HEK293 (cell line): ENCODE results near the gene GOPC.
"Not testable (repeated sequence)": the region's sequence is repeated elsewhere in the genome, so short reads cannot be mapped to it uniquely, and the experiment has no call there.

Experiments
- CTCF ChIA-PET: fragments of 350-600 bp; formaldehyde crosslinking; extraction: SDS; loops from one replicate; lab custom pipeline; 2021; ENCODE audit warnings: antibody characterized with exemption; lab: Yijun Ruan, JAX
- POLR2A ChIA-PET: fragments of 300-600 bp; formaldehyde crosslinking; extraction: SDS; loops from one replicate; lab custom pipeline; 2020; ENCODE audit warnings: antibody characterized with exemption, inconsistent platforms; lab: Yijun Ruan, JAX
- H3K27ac ChIP-seq: fragments of 200-500 bp; sonication (Bioruptor generic); 2 replicates; pipeline ENCODE4 v1.5.1; 2014; ENCODE audit warnings: low read depth, low read length, control low read depth, inconsistent platforms; ENCODE audit errors: extremely low read depth
- H3K36me3 ChIP-seq, 2 experiments: fragments of 200-500 bp in 1 of 2; sonication (Bioruptor generic) in 1 of 2; 1 replicate in 1 of 2; 2 replicates in 1 of 2; pipeline ENCODE4 v1.5.1; 2014 to 2017; ENCODE audit warnings: inconsistent platforms in 2 of 2, low read length in 2 of 2; ENCODE audit not compliant: control insufficient read depth in 2 of 2, insufficient read depth in 1 of 2
- H3K4me1 ChIP-seq: fragments of 200-500 bp; sonication (Bioruptor generic); 2 replicates; pipeline ENCODE4 v1.5.1; 2014; ENCODE audit warnings: mild to moderate bottlenecking, low read length, inconsistent platforms; ENCODE audit not compliant: control insufficient read depth, insufficient read depth
- H3K4me3 ChIP-seq: 2 replicates; pipeline ENCODE4 v1.5.1; 2011; ENCODE audit warnings: low read depth, mild to moderate bottlenecking, control low read depth, low read length, moderate library complexity
- H3K9me3 ChIP-seq: fragments of 200-500 bp; sonication (Bioruptor generic); 2 replicates; pipeline ENCODE4 v1.5.1; 2014; ENCODE audit warnings: low read depth, low read length, inconsistent platforms; ENCODE audit not compliant: control insufficient read depth, insufficient read depth
- HOXA7 ChIP-seq: sonication (generic); formaldehyde crosslinking; IDR thresholded peaks from 2 replicates; pipeline ENCODE4 v1.8.1; 2022; ENCODE audit warnings: missing genetic modification reagents, borderline replicate concordance
- HOXC10 ChIP-seq: sonication (generic); formaldehyde crosslinking; IDR thresholded peaks from 2 replicates; pipeline ENCODE4 v1.8.1; 2023; ENCODE audit warnings: mild to moderate bottlenecking, missing genetic modification reagents
- KLF9 ChIP-seq: fragments of 450-650 bp; formaldehyde crosslinking; IDR thresholded peaks from 2 replicates; pipeline ENCODE4 v1.5.1; 2016; ENCODE audit warnings: missing biosample characterization, missing genetic modification characterization, low read depth
- PRDM6 ChIP-seq: fragments of 450-650 bp; formaldehyde crosslinking; IDR thresholded peaks from 2 replicates; pipeline ENCODE4 v1.5.1; 2017; ENCODE audit warnings: missing biosample characterization, missing genetic modification characterization
- SETDB1 ChIP-seq: IDR thresholded peaks from one replicate; pipeline ENCODE4 v1.6.1; 2017; ENCODE audit warnings: mild to moderate bottlenecking, low read length, moderate library complexity, mixed read lengths; ENCODE audit not compliant: insufficient read length
- YY1 ChIP-seq: fragments of 450-650 bp; formaldehyde crosslinking; IDR thresholded peaks from 2 replicates; pipeline ENCODE4 v1.5.1; 2018; ENCODE audit warnings: missing biosample characterization, missing genetic modification characterization
- YY2 ChIP-seq: fragments of 450-650 bp; formaldehyde crosslinking; IDR thresholded peaks from 2 replicates; pipeline ENCODE4 v1.5.1; 2016; ENCODE audit warnings: missing biosample characterization, missing genetic modification characterization
- ZBTB49 ChIP-seq: fragments of 450-650 bp; formaldehyde crosslinking; IDR thresholded peaks from 2 replicates; pipeline ENCODE4 v1.5.1; 2016; ENCODE audit warnings: missing biosample characterization, missing genetic modification characterization, low read depth
- ZEB2 ChIP-seq: fragments of 450-650 bp; formaldehyde crosslinking; IDR thresholded peaks from 2 replicates; pipeline ENCODE4 v1.5.1; 2016; ENCODE audit warnings: missing biosample characterization, missing genetic modification characterization
- ZNF138 ChIP-seq: fragments of 450-650 bp; formaldehyde crosslinking; IDR thresholded peaks from 2 replicates; pipeline ENCODE4 v1.5.1; 2016; ENCODE audit warnings: missing biosample characterization, missing genetic modification characterization, borderline replicate concordance
- ZNF311 ChIP-seq: fragments of 450-650 bp; formaldehyde crosslinking; IDR thresholded peaks from 2 replicates; pipeline ENCODE4 v1.5.1; 2017; ENCODE audit warnings: missing biosample characterization, missing genetic modification characterization, borderline replicate concordance
- ZNF341 ChIP-seq: fragments of 450-650 bp; formaldehyde crosslinking; IDR thresholded peaks from 2 replicates; pipeline ENCODE4; 2016; ENCODE audit warnings: low read depth, missing biosample characterization, missing genetic modification characterization
- ZNF416 ChIP-seq: fragments of 450-650 bp; formaldehyde crosslinking; IDR thresholded peaks from 2 replicates; pipeline ENCODE4 v1.5.1; 2016; ENCODE audit warnings: missing biosample characterization, missing genetic modification characterization
- ZNF426 ChIP-seq: fragments of 450-650 bp; formaldehyde crosslinking; IDR thresholded peaks from 2 replicates; pipeline ENCODE4 v1.5.1; 2017; ENCODE audit warnings: missing biosample characterization, missing genetic modification characterization, mild to moderate bottlenecking, inconsistent platforms, moderate library complexity
- ZNF521 ChIP-seq: fragments of 450-650 bp; formaldehyde crosslinking; IDR thresholded peaks from 2 replicates; pipeline ENCODE4 v1.5.1; 2017; ENCODE audit warnings: missing biosample characterization, mild to moderate bottlenecking, missing genetic modification characterization
- ZNF624 ChIP-seq: fragments of 450-650 bp; formaldehyde crosslinking; IDR thresholded peaks from 2 replicates; pipeline ENCODE4 v1.5.1; 2017; ENCODE audit warnings: missing biosample characterization, missing genetic modification characterization
- ZNF645 ChIP-seq: fragments of 450-650 bp; formaldehyde crosslinking; IDR thresholded peaks from 2 replicates; pipeline ENCODE4; 2016; ENCODE audit warnings: missing biosample characterization, missing genetic modification characterization
- ZNF837 ChIP-seq: fragments of 450-650 bp; formaldehyde crosslinking; IDR thresholded peaks from 2 replicates; pipeline ENCODE4 v1.5.1; 2016; ENCODE audit warnings: missing biosample characterization, missing genetic modification characterization
- ZSCAN5A ChIP-seq: fragments of 450-650 bp; formaldehyde crosslinking; IDR thresholded peaks from 2 replicates; pipeline ENCODE4 v1.5.1; 2016; ENCODE audit warnings: missing biosample characterization, missing genetic modification characterization

GOPC gene

GRCh38 chr6:117517995-117518394, 84.3 kb downstream of the GOPC start:
- CTCF ChIA-PET, H3K36me3 ChIP-seq, H3K4me1 ChIP-seq, H3K27ac ChIP-seq, H3K4me3 ChIP-seq, POLR2A ChIA-PET, H3K9me3 ChIP-seq: not testable (repeated sequence)

- no peak for TF ChIP-seq KLF9
- TF ChIP-seq ZSCAN5A (tag by site-specific recombination) = no peak
- no peak for TF ChIP-seq YY1 (tag by site-specific recombination)
- TF ChIP-seq ZNF416 (tag by site-specific recombination) = no peak
- TF ChIP-seq ZNF645 (tag by site-specific recombination) = no peak
- no peak for TF ChIP-seq SETDB1
- no peak for TF ChIP-seq ZNF837 (tag by site-specific recombination)
- no peak for TF ChIP-seq ZNF311 (tag by site-specific recombination)
- no peak for TF ChIP-seq HOXC10 (CRISPR knock-in tag)
- TF ChIP-seq ZNF426 (tag by site-specific recombination) = no peak
- TF ChIP-seq, all 188 proteins: peak for 0
- POLR2A ChIA-PET = no interaction called here
- CTCF ChIA-PET = no interaction called here
- Histone ChIP-seq H3K9me3 (no peaks in the 10 kb centered on the region), H3K4me1 (peaks cover 4% of the 10 kb centered on the region; the same call in 1 of the 2 replicates), H3K27ac (no peak overlapping the region), H3K4me3 (no peak overlapping the region), H3K36me3 (no peaks in the 10 kb centered on the region)
Observed at GRCh38 chr6:117515326-117515725, 87.0 kb downstream of the GOPC start.

- ChIA-PET POLR2A (no interaction called here), CTCF (interaction anchor here (0.6 kb wide), 1 partner anchor 199 kb away, joined by 3 read pairs; no protein-coding TSS in a partner anchor)
- Histone ChIP-seq H3K27ac (no peak overlapping the region), H3K36me3 (no peaks in the 10 kb centered on the region), H3K4me1 (peaks cover 4% of the 10 kb centered on the region; the same call in 1 of the 2 replicates), H3K9me3 (no peaks in the 10 kb centered on the region)
- TF ChIP-seq ZNF311 (tag by site-specific recombination) (no peak), ZNF521 (tag by site-specific recombination) (no peak), PRDM6 (tag by site-specific recombination) (peak; percentile 39; the same call in 1 of the 2 replicates)
- TF ChIP-seq, all 188 proteins: peak for 1
- no peak overlapping the region for H3K4me3 ChIP-seq
Observed at GRCh38 chr6:117514655-117515054, 87.7 kb downstream of the GOPC start.

GRCh38 chr6:117513778-117514365, 88.4 kb downstream of the GOPC start:
- CTCF ChIA-PET = interaction anchor here (0.6 kb wide), 1 partner anchor 198 kb away, joined by 3 read pairs; no protein-coding TSS in a partner anchor
- H3K9me3 ChIP-seq = no peaks in the 10 kb centered on the region
- no peak overlapping the region for H3K4me3 ChIP-seq
- H3K4me1 ChIP-seq = peaks cover 4% of the 10 kb centered on the region; the same call in 1 of the 2 replicates
- POLR2A ChIA-PET = no interaction called here
- H3K36me3 ChIP-seq = no peaks in the 10 kb centered on the region
- no peak overlapping the region for H3K27ac ChIP-seq
- TF ChIP-seq HOXA7 (CRISPR knock-in tag) = no peak
- no peak for TF ChIP-seq ZBTB49 (tag by site-specific recombination)
- TF ChIP-seq ZNF341 (tag by site-specific recombination) = no peak
- TF ChIP-seq YY2 = no peak
- TF ChIP-seq ZNF624 = no peak
- no peak for TF ChIP-seq ZEB2 (tag by site-specific recombination)
- no peak for TF ChIP-seq ZNF138 (tag by site-specific recombination)
